Hepatocyte (in vitro differentiated cells): ENCODE measurements around the gene CENPU.

Source experiments
- EZH2 ChIP-seq: fragments of 200-600 bp; sonication (generic); IDR thresholded peaks from 2 replicates; pipeline ENCODE4 v1.6.1; 2016; ENCODE audit warnings: antibody characterized with exemption, mild to moderate bottlenecking, borderline replicate concordance
- TF ChIP-seq, protein P1 (sequence below): fragments of 200-600 bp; sonication (generic); IDR thresholded peaks from 2 replicates; pipeline ENCODE4 v1.5.1; 2016; ENCODE audit warnings: antibody characterized with exemption, mild to moderate bottlenecking; ENCODE audit not compliant: poor library complexity

DNA sequence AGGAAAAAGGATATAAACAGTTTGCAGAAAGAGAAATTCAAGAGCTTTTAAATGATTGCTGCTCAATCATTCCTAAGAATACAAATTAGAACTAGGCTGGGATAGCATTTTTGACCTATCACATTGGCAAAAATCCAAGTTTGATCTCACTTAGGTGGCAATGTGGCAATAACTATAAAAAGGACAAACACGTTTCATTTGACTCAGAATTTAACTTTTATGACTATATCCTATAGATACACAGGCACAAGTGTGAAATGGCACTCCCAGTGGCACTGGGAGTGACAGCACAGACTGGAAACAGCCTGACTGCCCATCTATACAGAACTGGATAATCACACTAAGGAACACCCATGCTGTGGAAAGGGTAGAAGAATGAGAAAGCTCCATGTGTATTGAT is 11.1 kb downstream of the CENPU start:
- TF ChIP-seq, protein P1, sequence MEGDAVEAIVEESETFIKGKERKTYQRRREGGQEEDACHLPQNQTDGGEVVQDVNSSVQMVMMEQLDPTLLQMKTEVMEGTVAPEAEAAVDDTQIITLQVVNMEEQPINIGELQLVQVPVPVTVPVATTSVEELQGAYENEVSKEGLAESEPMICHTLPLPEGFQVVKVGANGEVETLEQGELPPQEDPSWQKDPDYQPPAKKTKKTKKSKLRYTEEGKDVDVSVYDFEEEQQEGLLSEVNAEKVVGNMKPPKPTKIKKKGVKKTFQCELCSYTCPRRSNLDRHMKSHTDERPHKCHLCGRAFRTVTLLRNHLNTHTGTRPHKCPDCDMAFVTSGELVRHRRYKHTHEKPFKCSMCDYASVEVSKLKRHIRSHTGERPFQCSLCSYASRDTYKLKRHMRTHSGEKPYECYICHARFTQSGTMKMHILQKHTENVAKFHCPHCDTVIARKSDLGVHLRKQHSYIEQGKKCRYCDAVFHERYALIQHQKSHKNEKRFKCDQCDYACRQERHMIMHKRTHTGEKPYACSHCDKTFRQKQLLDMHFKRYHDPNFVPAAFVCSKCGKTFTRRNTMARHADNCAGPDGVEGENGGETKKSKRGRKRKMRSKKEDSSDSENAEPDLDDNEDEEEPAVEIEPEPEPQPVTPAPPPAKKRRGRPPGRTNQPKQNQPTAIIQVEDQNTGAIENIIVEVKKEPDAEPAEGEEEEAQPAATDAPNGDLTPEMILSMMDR = no peak
- TF ChIP-seq EZH2 = no peak
